GM12878 (cell line): ENCODE data around the gene PSMC3. TPM values are rescaled to one million over a fixed set of nuclear protein-coding genes. Genes with fewer than 3 reads are reported as not detected.
A peak's percentile ranks its signal among the peaks of the same experiment; 100 is the strongest.

ENCODE experiments used
- ATAC-seq: fragments of 200-7000 bp; cut with Tn5 transposase; 3 replicates; pipeline ENCODE4 v1.9.1; 2020; ENCODE audit warnings: mild to moderate bottlenecking, moderate library complexity
- BruUV-seq: library from RNA; stranded (reverse); fragments of 400-500 nt; replicated peaks from 2 replicates; lab custom pipeline; 2021; lab: Mats Ljungman, UMichigan
- CTCF ChIA-PET: fragments of 300-600 bp; sonication (Branson Sonifier 250); formaldehyde crosslinking; extraction: SDS; loops from one replicate; lab custom pipeline; 2021; ENCODE audit warnings: inconsistent platforms; lab: Yijun Ruan, JAX
- POLR2A ChIA-PET: fragments of 350-600 bp; formaldehyde crosslinking; extraction: SDS; loops from one replicate; lab custom pipeline; 2021; ENCODE audit warnings: inconsistent platforms; lab: Charles Lee
- RAD21 ChIA-PET: fragments of 300-600 bp; sonication (Branson Sonifier 250); formaldehyde crosslinking; loops from one replicate; lab custom pipeline; 2023; ENCODE audit warnings: antibody characterized with exemption; ENCODE audit not compliant: unreplicated experiment; lab: Charles Lee
- SMC1A ChIA-PET: fragments of 300-600 bp; sonication (Branson Sonifier 250); formaldehyde crosslinking; loops from one replicate; lab custom pipeline; 2023; ENCODE audit not compliant: unreplicated experiment, uncharacterized antibody; lab: Charles Lee
- DNase-seq: peaks from one replicate; pipeline ENCODE4 v3.0.0-alpha.2; 2011; ENCODE audit warnings: low read depth, low spot score
- FAIRE-seq: peaks from 3 replicates; lab custom pipeline; 2011; peaks lifted over from hg19 to GRCh38; lab: Jason Lieb, UNC
- H2AFZ ChIP-seq: 2 replicates; pipeline ENCODE4 v1.6.0; 2011; ENCODE audit warnings: low read depth, low read length, control low read depth; ENCODE audit not compliant: control insufficient read depth
- H3K27ac ChIP-seq: 2 replicates; pipeline ENCODE4 v1.5.1; 2011; ENCODE audit warnings: control low read depth; ENCODE audit not compliant: control insufficient read depth, insufficient read depth
- H3K27me3 ChIP-seq, 2 experiments: replicated peaks in 1 of 2; 2 replicates each; pipeline versions ENCODE4 v1.6.0 to v1.6.1; 2011; ENCODE audit warnings: low read length in 1 of 2; ENCODE audit not compliant: control insufficient read depth in 2 of 2, insufficient read depth in 2 of 2
- H3K36me3 ChIP-seq, 2 experiments: 2 replicates each; pipeline ENCODE4 v1.5.1; 2011; ENCODE audit warnings: low read length in 1 of 2; ENCODE audit not compliant: control insufficient read depth in 2 of 2, insufficient read depth in 2 of 2
- H3K4me1 ChIP-seq: 2 replicates; pipeline ENCODE4 v1.6.1; 2011; ENCODE audit warnings: mild to moderate bottlenecking, low read length, moderate library complexity, mixed read lengths; ENCODE audit not compliant: control insufficient read depth, insufficient read depth
- H3K4me2 ChIP-seq: 2 replicates; pipeline ENCODE4 v1.6.0; 2011; ENCODE audit warnings: control low read depth; ENCODE audit not compliant: control insufficient read depth, insufficient read depth
- H3K4me3 ChIP-seq: fragments of 200-600 bp; sonication (generic); 2 replicates; pipeline ENCODE4 v1.5.1; 2016
- H3K79me2 ChIP-seq: 2 replicates; pipeline ENCODE4 v1.6.0; 2011; ENCODE audit warnings: low read length; ENCODE audit not compliant: control insufficient read depth, insufficient read depth
- H3K9ac ChIP-seq: 2 replicates; pipeline ENCODE4 v1.8.0; 2011; ENCODE audit warnings: low read length, control low read depth, mixed read lengths; ENCODE audit not compliant: control insufficient read depth, insufficient read depth
- H3K9me3 ChIP-seq: replicated peaks from 3 replicates; pipeline ENCODE4 v1.5.1; 2011; ENCODE audit warnings: mild to moderate bottlenecking, low read length; ENCODE audit not compliant: control insufficient read depth, insufficient read depth
- H4K20me1 ChIP-seq: 2 replicates; pipeline ENCODE4 v1.6.0; 2011; ENCODE audit not compliant: control insufficient read depth, insufficient read depth
- CBX3 ChIP-seq: fragments of 200-600 bp; sonication (generic); IDR thresholded peaks from 2 replicates; pipeline ENCODE4 v1.6.1; 2016; ENCODE audit warnings: low read depth, borderline replicate concordance
- ESRRA ChIP-seq: IDR thresholded peaks from 2 replicates; pipeline ENCODE4 v1.6.1; 2012; ENCODE audit warnings: mild to moderate bottlenecking, low read length, improper control_type of control experiment
- EZH2 ChIP-seq: IDR thresholded peaks from 2 replicates; pipeline ENCODE4 v1.6.1; 2012; ENCODE audit warnings: low read depth, mild to moderate bottlenecking, control low read depth, inconsistent platforms, low read length, borderline replicate concordance; ENCODE audit not compliant: control insufficient read depth
- JUNB ChIP-seq: IDR thresholded peaks from 2 replicates; pipeline ENCODE4 v1.6.1; 2016; ENCODE audit warnings: antibody characterized with exemption, mild to moderate bottlenecking
- MTA2 ChIP-seq: fragments of 450-650 bp; IDR thresholded peaks from 2 replicates; pipeline ENCODE4 v1.6.1; 2016; ENCODE audit warnings: low read depth, mild to moderate bottlenecking, moderate library complexity
- PAX8 ChIP-seq: fragments of 450-650 bp; IDR thresholded peaks from 2 replicates; pipeline ENCODE4 v1.6.1; 2017; ENCODE audit warnings: mild to moderate bottlenecking, moderate library complexity
- RBBP5 ChIP-seq: fragments of 200-600 bp; sonication (generic); conservative IDR thresholded peaks from 2 replicates; pipeline ENCODE4 v1.6.1; 2016
- RELA ChIP-seq: fragments of 450-650 bp; IDR thresholded peaks from 2 replicates; pipeline ENCODE4 v1.8.0; 2014; ENCODE audit warnings: borderline replicate concordance; ENCODE audit not compliant: partially characterized antibody
- SP1 ChIP-seq: IDR thresholded peaks from one replicate; pipeline ENCODE4 v1.6.1; 2011; ENCODE audit warnings: low read depth, low read length
- TAF1 ChIP-seq: IDR thresholded peaks from 2 replicates; pipeline ENCODE4 v1.6.1; 2011; ENCODE audit warnings: mild to moderate bottlenecking, low read depth, low read length, borderline replicate concordance
- ZNF207 ChIP-seq: fragments of 450-650 bp; IDR thresholded peaks from 2 replicates; pipeline ENCODE4 v1.6.1; 2014; ENCODE audit warnings: antibody characterized with exemption, mild to moderate bottlenecking, borderline replicate concordance
- ZNF24 ChIP-seq: fragments of 450-650 bp; IDR thresholded peaks from 2 replicates; pipeline ENCODE4 v1.6.1; 2017; ENCODE audit warnings: antibody characterized with exemption, mild to moderate bottlenecking
- ZNF384 ChIP-seq: IDR thresholded peaks from 2 replicates; pipeline ENCODE4 v1.6.1; 2012; ENCODE audit warnings: low read depth, mild to moderate bottlenecking, low read length, improper control_type of control experiment, borderline replicate concordance
- WGBS: methylation state at CpG from one replicate; pipeline ENCODE4 v1.1.6; 2016; ENCODE audit warnings: low lambda C conversion rate; ENCODE audit not compliant: insufficient replicate concordance, insufficient coverage; ENCODE audit errors: missing lambda C conversion rate; 5-methylcytosine and 5-hydroxymethylcytosine counted together
- in situ Hi-C: fragments of 300-500 bp; cut with MboI; formaldehyde crosslinking; loops from 9 replicates; pipeline ENCODE4 v1.14.3; 2018; ENCODE audit warnings: mixed read lengths
- intact Hi-C: fragments of 100-400 bp; cut with micrococcal nuclease; formaldehyde crosslinking; loops from one replicate; pipeline ENCODE4 v1.14.2; 2022; ENCODE audit not compliant: unreplicated experiment
- polyA plus RNA-seq, 11 experiments: library from polyadenylated mRNA; depleted of rRNA in 4 of 11; unstranded in 6 of 11; stranded (reverse) in 5 of 11; fragments of >200 nt; fragmentation: Nextera tagmentation in 4 of 11; fragmentation: Illumina TruSeq in 1 of 11; extraction: Ambion mirVana in 4 of 11; extraction: Trizol in 1 of 11; gene quantifications; 1 replicate in 1 of 11; 2 replicates in 10 of 11; pipeline versions ENCODE4 v1.2.1 to v1.2.3, GENCODE V29; 2011 to 2016; ENCODE audit warnings: inconsistent platforms in 2 of 11, missing spikeins in 2 of 11, low read depth in 1 of 11
- total RNA-seq, 4 experiments: library from RNA; depleted of rRNA in 3 of 4; stranded (reverse); fragments of >200 nt in 3 of 4; fragmentation: Illumina TruSeq in 1 of 4; extraction: Trizol in 1 of 4; gene quantifications; 2 replicates each; pipeline versions ENCODE4 v1.2.1 to v1.2.3, GENCODE V29; 2013 to 2021
- TF ChIP-seq, protein P1 (sequence below): fragments of 150-350 bp; IDR thresholded peaks from 2 replicates; pipeline ENCODE4 v1.6.1; 2016; ENCODE audit warnings: low read depth, low read length
- TF ChIP-seq, protein P2 (sequence below): fragments of 450-650 bp; IDR thresholded peaks from 2 replicates; pipeline ENCODE4 v1.6.1; 2017; ENCODE audit warnings: mild to moderate bottlenecking
- TF ChIP-seq, protein P3 (sequence below): IDR thresholded peaks from 2 replicates; pipeline ENCODE4 v1.6.1; 2012; ENCODE audit warnings: low read depth, low read length, improper control_type of control experiment

Gene PSMC3
- total and polyA plus RNA-seq, 10 of the 15 experiments (the other 5 are each of a cell fraction or from before 2014, with no cell fraction given) = 39.5 to 289 (median 155) TPM

DNA sequence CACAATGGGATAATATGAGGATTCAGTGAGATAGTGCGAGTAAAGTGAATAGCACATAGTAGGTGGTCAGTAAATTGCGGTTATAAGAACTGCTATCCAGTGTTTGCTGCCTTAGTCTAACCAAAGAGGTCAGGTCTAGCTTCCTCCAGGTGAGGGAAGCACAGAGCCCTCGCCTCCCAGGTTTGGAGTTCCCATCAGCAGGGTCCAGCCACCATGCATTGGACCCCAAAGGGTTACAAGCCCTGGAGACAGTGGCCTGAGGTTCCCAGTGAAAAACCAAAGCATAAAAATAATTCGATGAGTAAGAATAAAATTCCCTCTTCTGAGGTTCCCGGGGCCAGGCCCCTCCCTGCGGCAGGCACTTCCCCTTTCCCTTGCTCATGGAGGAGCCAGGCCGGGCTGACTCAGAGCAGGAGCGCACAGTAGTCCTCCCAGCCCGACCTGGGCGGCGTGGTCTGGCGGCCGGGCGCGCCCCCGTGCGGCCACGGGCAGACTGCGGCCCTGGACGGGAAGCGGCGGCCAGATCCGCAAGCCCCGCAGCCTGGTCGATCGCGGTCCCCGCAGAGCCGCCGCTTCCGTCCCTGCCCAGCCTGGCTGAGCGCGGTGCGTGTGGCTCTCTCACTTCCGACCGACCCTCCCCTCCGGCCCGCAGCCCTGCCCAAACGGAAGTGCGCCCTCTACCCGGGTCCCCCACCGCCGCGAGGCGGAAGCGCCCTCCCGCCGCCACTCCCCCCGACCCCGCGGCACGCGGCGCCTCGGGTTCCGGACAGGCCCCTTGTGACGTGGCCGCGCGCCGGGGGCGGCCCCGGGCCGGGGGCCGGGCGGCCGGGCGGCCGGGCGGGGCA, 18.3 kb downstream of the PSMC3 start, which contains the start of gene SLC39A13:
Gene SLC39A13, plus strand, starts transcription at position 845 of the 845 bp plus-strand sequence. CDS start 1,505 bp downstream, outside the sequence.
- Histone ChIP-seq H3K4me3 (peak within 1 kb of the TSS; percentile 93), H3K36me3 (no peaks in the 10 kb centered on the region; a peak in 1 of 4 replicates), H3K4me1 (peaks cover 17% of the 10 kb centered on the region), H3K4me2 (peak within 1 kb of the TSS; percentile 95), H2AFZ (peak within 1 kb of the TSS; percentile 81), H3K27me3 (no peaks in the 10 kb centered on the region), H3K79me2 (peaks cover 2% of the 10 kb centered on the region), H3K27ac (peak within 1 kb of the TSS; percentile 95), H3K9ac (peak within 1 kb of the TSS; percentile 89), H3K9me3 (no peaks in the 10 kb centered on the region), H4K20me1 (no peaks in the 10 kb centered on the region)
- 3% methylated on average over 40 of the region's 70 CpGs for WGBS
- BruUV-seq = TSS peak; percentile 96
- ATAC-seq (peak; percentile 92), FAIRE-seq (peak; percentile 77), DNase-seq (peak; percentile 79)
- ChIA-PET SMC1A (interaction anchor here (0.8 to 2.9 kb wide), 7 partner anchors 10 to 161 kb away, joined by 3 to 32 read pairs (median 3); partner anchors contain the start of gene SPI1), CTCF (interaction anchor here (0.6 to 7.4 kb wide), 12 partner anchors 9 to 230 kb away, joined by 3 to 161 read pairs (median 5); partner anchors contain the start of genes ACP2, ARFGAP2 and SPI1), RAD21 (interaction anchor here (0.6 to 2.4 kb wide), 16 partner anchors 9 to 256 kb away, joined by 3 to 15 read pairs (median 4); partner anchors contain the start of gene ACP2), POLR2A (interaction anchor here (0.6 to 2.5 kb wide), 11 partner anchors 8 to 193 kb away, joined by 3 to 15 read pairs (median 6); partner anchors contain the start of genes DDB2, PSMC3 and SPI1)
- intact Hi-C loops = loop anchor here (1.0 to 10.0 kb wide), 6 partner anchors 30 to 447 kb away; partner anchors contain the start of genes MADD and SPI1
- in situ Hi-C loops = loop anchor here (5.0 kb wide), 1 partner anchor 36 kb away; no protein-coding TSS in a partner anchor
- TF ChIP-seq PAX8 (no peak), ZNF384 (no peak), SP1 (no peak), TAF1 (peak; percentile 36; the same call in 1 of the 2 replicates), RELA (peak; percentile 94), ZNF207 (peak; percentile 100), MTA2 (peak; percentile 58), RBBP5 (no peak), JUNB (peak; percentile 55; the same call in 1 of the 2 replicates), ZNF24 (peak; percentile 81), CBX3 (no peak), ESRRA (0 out of 2 replicates have a peak, but pooled peaks have one; percentile 46), EZH2 (no peak)
- TF ChIP-seq, protein P1, sequence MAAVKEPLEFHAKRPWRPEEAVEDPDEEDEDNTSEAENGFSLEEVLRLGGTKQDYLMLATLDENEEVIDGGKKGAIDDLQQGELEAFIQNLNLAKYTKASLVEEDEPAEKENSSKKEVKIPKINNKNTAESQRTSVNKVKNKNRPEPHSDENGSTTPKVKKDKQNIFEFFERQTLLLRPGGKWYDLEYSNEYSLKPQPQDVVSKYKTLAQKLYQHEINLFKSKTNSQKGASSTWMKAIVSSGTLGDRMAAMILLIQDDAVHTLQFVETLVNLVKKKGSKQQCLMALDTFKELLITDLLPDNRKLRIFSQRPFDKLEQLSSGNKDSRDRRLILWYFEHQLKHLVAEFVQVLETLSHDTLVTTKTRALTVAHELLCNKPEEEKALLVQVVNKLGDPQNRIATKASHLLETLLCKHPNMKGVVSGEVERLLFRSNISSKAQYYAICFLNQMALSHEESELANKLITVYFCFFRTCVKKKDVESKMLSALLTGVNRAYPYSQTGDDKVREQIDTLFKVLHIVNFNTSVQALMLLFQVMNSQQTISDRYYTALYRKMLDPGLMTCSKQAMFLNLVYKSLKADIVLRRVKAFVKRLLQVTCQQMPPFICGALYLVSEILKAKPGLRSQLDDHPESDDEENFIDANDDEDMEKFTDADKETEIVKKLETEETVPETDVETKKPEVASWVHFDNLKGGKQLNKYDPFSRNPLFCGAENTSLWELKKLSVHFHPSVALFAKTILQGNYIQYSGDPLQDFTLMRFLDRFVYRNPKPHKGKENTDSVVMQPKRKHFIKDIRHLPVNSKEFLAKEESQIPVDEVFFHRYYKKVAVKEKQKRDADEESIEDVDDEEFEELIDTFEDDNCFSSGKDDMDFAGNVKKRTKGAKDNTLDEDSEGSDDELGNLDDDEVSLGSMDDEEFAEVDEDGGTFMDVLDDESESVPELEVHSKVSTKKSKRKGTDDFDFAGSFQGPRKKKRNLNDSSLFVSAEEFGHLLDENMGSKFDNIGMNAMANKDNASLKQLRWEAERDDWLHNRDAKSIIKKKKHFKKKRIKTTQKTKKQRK = no peak
- TF ChIP-seq, protein P2, sequence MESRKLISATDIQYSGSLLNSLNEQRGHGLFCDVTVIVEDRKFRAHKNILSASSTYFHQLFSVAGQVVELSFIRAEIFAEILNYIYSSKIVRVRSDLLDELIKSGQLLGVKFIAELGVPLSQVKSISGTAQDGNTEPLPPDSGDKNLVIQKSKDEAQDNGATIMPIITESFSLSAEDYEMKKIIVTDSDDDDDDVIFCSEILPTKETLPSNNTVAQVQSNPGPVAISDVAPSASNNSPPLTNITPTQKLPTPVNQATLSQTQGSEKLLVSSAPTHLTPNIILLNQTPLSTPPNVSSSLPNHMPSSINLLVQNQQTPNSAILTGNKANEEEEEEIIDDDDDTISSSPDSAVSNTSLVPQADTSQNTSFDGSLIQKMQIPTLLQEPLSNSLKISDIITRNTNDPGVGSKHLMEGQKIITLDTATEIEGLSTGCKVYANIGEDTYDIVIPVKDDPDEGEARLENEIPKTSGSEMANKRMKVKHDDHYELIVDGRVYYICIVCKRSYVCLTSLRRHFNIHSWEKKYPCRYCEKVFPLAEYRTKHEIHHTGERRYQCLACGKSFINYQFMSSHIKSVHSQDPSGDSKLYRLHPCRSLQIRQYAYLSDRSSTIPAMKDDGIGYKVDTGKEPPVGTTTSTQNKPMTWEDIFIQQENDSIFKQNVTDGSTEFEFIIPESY = peak; percentile 90; the same call in 1 of the 2 replicates
- TF ChIP-seq, protein P3, sequence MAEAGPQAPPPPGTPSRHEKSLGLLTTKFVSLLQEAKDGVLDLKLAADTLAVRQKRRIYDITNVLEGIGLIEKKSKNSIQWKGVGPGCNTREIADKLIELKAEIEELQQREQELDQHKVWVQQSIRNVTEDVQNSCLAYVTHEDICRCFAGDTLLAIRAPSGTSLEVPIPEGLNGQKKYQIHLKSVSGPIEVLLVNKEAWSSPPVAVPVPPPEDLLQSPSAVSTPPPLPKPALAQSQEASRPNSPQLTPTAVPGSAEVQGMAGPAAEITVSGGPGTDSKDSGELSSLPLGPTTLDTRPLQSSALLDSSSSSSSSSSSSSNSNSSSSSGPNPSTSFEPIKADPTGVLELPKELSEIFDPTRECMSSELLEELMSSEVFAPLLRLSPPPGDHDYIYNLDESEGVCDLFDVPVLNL = no peak
